NT2/D1 (cell line): ENCODE results near the gene CILP2.

Experiments used
- DNase-seq: peaks from one replicate; pipeline ENCODE4 v3.0.0-alpha.2; 2011; ENCODE audit warnings: low read depth, low spot score
- H3K27me3 ChIP-seq: 2 replicates; pipeline ENCODE4 v1.6.0; 2011; ENCODE audit warnings: mild to moderate bottlenecking; ENCODE audit not compliant: insufficient read length, insufficient read depth
- H3K36me3 ChIP-seq: 2 replicates; pipeline ENCODE4 v1.6.1; 2011; ENCODE audit warnings: mild to moderate bottlenecking, low read length, mixed read lengths; ENCODE audit not compliant: insufficient read depth, insufficient read length
- H3K4me1 ChIP-seq: 2 replicates; pipeline ENCODE4 v1.5.1; 2011; ENCODE audit not compliant: insufficient read depth, insufficient read length
- H3K4me3 ChIP-seq: 2 replicates; pipeline ENCODE4 v1.5.1; 2011; ENCODE audit warnings: low read depth; ENCODE audit not compliant: insufficient read length
- H3K9ac ChIP-seq: 2 replicates; pipeline ENCODE4 v1.6.0; 2011; ENCODE audit warnings: low read depth; ENCODE audit not compliant: insufficient read length
- H3K9me3 ChIP-seq: 2 replicates; pipeline ENCODE4 v1.5.1; 2011; ENCODE audit warnings: mild to moderate bottlenecking, low read length; ENCODE audit not compliant: insufficient read depth
- SUZ12 ChIP-seq: IDR thresholded peaks from 2 replicates; pipeline ENCODE4 v1.6.1; 2011; ENCODE audit not compliant: insufficient read length, insufficient read depth; ENCODE audit errors: extremely low read depth
- YY1 ChIP-seq: IDR thresholded peaks from 2 replicates; pipeline ENCODE4 v1.6.1; 2011; ENCODE audit not compliant: insufficient read length, insufficient read depth
- ZNF274 ChIP-seq: IDR thresholded peaks from 2 replicates; pipeline ENCODE4 v1.6.1; 2011; ENCODE audit warnings: mild to moderate bottlenecking, low read depth, low read length

CILP2 gene

GRCh38 chr19:19539698-19540063 is 1.6 kb downstream of the CILP2 start:
- H3K9me3 ChIP-seq, result no peaks in the 10 kb centered on the region
- DNase-seq, result no peak
- H3K9ac ChIP-seq, result no peak overlapping the region
- no peak overlapping the region for H3K4me3 ChIP-seq
- peaks cover 30% of the 10 kb centered on the region for H3K36me3 ChIP-seq
- peaks cover 7% of the 10 kb centered on the region for H3K27me3 ChIP-seq
- TF ChIP-seq SUZ12 (no peak), YY1 (no peak), ZNF274 (no peak)
- H3K4me1 ChIP-seq, result peaks cover 29% of the 10 kb centered on the region

GRCh38 chr19:19540064-19540714 is 2.1 kb downstream of the CILP2 start:
- H3K4me3 ChIP-seq, result peak overlapping the region; percentile 28
- peaks cover 31% of the 10 kb centered on the region for H3K36me3 ChIP-seq
- TF ChIP-seq YY1 (no peak), SUZ12 (no peak), ZNF274 (no peak)
- H3K4me1 ChIP-seq, result peaks cover 29% of the 10 kb centered on the region
- peaks cover 7% of the 10 kb centered on the region for H3K27me3 ChIP-seq
- peak overlapping the region; percentile 61 for H3K9ac ChIP-seq
- no peaks in the 10 kb centered on the region for H3K9me3 ChIP-seq
- DNase-seq, result peak; percentile 68

GRCh38 chr19:19540715-19541515 is 2.9 kb downstream of the CILP2 start:
- Histone ChIP-seq H3K4me3 (peak overlapping the region; percentile 28), H3K27me3 (peaks cover 7% of the 10 kb centered on the region), H3K9ac (peak overlapping the region; percentile 61), H3K36me3 (peaks cover 34% of the 10 kb centered on the region), H3K9me3 (no peaks in the 10 kb centered on the region), H3K4me1 (peaks cover 29% of the 10 kb centered on the region)
- DNase-seq, result peak; percentile 94
- TF ChIP-seq ZNF274 (no peak), SUZ12 (no peak), YY1 (no peak)

- H3K4me1 ChIP-seq, result peaks cover 33% of the 10 kb centered on the region
- peaks cover 39% of the 10 kb centered on the region for H3K36me3 ChIP-seq
- TF ChIP-seq SUZ12 (no peak), YY1 (no peak), ZNF274 (no peak)
- H3K9me3 ChIP-seq, result no peaks in the 10 kb centered on the region
- no peak overlapping the region for H3K4me3 ChIP-seq
- H3K9ac ChIP-seq, result no peak overlapping the region
- H3K27me3 ChIP-seq, result peaks cover 7% of the 10 kb centered on the region
- no peak for DNase-seq
Observed at GRCh38 chr19:19541616-19542015, 3.6 kb downstream of the CILP2 start.

GRCh38 chr19:19542507-19542906 is 4.4 kb downstream of the CILP2 start:
- Histone ChIP-seq H3K36me3 (peaks cover 42% of the 10 kb centered on the region), H3K9me3 (no peaks in the 10 kb centered on the region), H3K27me3 (peaks cover 7% of the 10 kb centered on the region), H3K4me3 (no peak overlapping the region), H3K4me1 (peaks cover 37% of the 10 kb centered on the region), H3K9ac (no peak overlapping the region)
- no peak for DNase-seq
- no peak for TF ChIP-seq SUZ12
- no peak for TF ChIP-seq YY1
- no peak for TF ChIP-seq ZNF274

GRCh38 chr19:19543101-19543500 is 5.0 kb downstream of the CILP2 start:
- Histone ChIP-seq H3K9ac (no peak overlapping the region), H3K9me3 (no peaks in the 10 kb centered on the region), H3K4me3 (no peak overlapping the region), H3K36me3 (peaks cover 42% of the 10 kb centered on the region), H3K4me1 (peaks cover 37% of the 10 kb centered on the region), H3K27me3 (peaks cover 7% of the 10 kb centered on the region)
- no peak for TF ChIP-seq ZNF274
- TF ChIP-seq YY1, result no peak
- no peak for TF ChIP-seq SUZ12
- no peak for DNase-seq

GRCh38 chr19:19543640-19544039 is 5.6 kb downstream of the CILP2 start:
- H3K4me1 ChIP-seq, result peaks cover 35% of the 10 kb centered on the region

More at GRCh38 chr19:19543640-19544039, 5.6 kb downstream of the CILP2 start:
- Histone ChIP-seq H3K4me3 (no peak overlapping the region), H3K27me3 (peaks cover 7% of the 10 kb centered on the region), H3K9me3 (no peaks in the 10 kb centered on the region), H3K9ac (no peak overlapping the region), H3K36me3 (peaks cover 42% of the 10 kb centered on the region)
- TF ChIP-seq SUZ12, result no peak
- no peak for TF ChIP-seq YY1
- TF ChIP-seq ZNF274, result no peak
- DNase-seq, result no peak
